ENCODE results near the gene GNL1.
"Not testable (repeated sequence)": the region's sequence is repeated elsewhere in the genome, so short reads cannot be mapped to it uniquely, and the experiment has no call there.

The GNL1 gene

DNA sequence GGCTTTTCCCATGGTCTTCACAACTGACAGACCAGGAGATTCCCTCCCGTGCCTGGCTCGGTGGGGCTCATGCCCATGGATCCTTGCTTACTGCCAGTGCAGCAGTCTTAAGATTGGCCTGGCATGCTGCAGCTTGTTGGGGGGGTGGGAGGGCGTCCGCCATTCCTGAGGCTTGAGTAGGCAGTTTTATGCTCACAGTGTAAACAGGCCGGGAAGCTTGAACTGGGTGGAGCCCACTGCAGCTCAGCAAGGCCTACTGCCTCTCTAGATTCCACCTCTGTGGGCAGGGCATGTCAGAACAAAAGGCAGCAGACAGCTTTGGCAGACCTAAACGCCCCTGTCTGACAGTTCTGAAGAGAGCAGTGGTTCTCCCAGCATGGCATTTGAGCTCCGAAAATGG is 35.2 kb downstream of the GNL1 start:
- not testable (repeated sequence) for H3K27ac ChIP-seq (ENCODE audit: low read length); H3K9ac ChIP-seq (ENCODE audit: low read length); H3K36me3 ChIP-seq (ENCODE audit: control insufficient read depth, low read depth, low read length); H3K9me3 ChIP-seq (ENCODE audit: control insufficient read depth, low read depth, low read length); H3K4me3 ChIP-seq (ENCODE audit: low read length); H3K27me3 ChIP-seq (ENCODE audit: control insufficient read depth, insufficient read depth, low read length); H3K4me1 ChIP-seq (ENCODE audit: control insufficient read depth, low read depth, low read length)

- Histone ChIP-seq H3K4me1 (ENCODE audit: control insufficient read depth, low read depth, low read length) (no peaks in the 10 kb centered on the region), H3K27me3 (ENCODE audit: control insufficient read depth, insufficient read depth, low read length) (no peaks in the 10 kb centered on the region), H3K4me3 (ENCODE audit: low read length) (no peak overlapping the region), H3K9ac (ENCODE audit: low read length) (no peak overlapping the region), H3K27ac (ENCODE audit: low read length) (no peak overlapping the region), H3K9me3 (ENCODE audit: control insufficient read depth, low read depth, low read length) (no peaks in the 10 kb centered on the region), H3K36me3 (ENCODE audit: control insufficient read depth, low read depth, low read length) (no peaks in the 10 kb centered on the region)
Observed at GRCh38 chr6:30520522-30520921, 35.8 kb downstream of the GNL1 start.

DNA sequence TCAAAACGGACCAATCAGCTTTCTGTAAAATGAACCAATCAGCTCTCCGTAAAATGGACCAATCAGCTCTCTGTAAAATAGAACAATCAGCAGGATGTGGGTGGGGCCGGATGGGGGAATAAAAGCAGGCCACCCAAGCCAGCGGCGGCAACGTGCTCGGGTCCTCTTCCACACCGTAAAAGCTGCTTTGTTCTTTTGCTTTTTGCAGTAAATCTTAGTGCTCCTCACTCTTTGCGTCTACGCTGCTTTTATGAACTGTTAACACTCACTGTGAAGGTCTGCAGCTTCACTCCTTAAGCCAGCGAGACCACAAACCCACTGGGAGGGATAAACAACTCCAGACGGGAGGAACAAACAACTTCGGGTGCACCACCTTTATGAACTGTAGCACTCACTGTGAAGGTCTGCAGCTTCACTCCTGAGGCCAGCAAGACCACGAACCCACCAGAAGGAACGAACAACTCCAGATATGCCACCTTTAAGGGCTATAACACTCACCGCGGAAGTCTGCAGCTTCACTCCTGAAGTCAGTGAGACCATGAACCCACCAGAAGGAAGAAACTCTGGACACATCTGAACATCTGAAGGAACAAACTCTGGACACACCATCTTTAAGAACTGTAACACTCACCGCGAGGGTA is 37.7 kb downstream of the GNL1 start:
- H3K27me3 ChIP-seq (ENCODE audit: control insufficient read depth, insufficient read depth, low read length); H3K4me3 ChIP-seq (ENCODE audit: low read length); H3K4me1 ChIP-seq (ENCODE audit: control insufficient read depth, low read depth, low read length); H3K9me3 ChIP-seq (ENCODE audit: control insufficient read depth, low read depth, low read length); H3K27ac ChIP-seq (ENCODE audit: low read length); H3K36me3 ChIP-seq (ENCODE audit: control insufficient read depth, low read depth, low read length); H3K9ac ChIP-seq (ENCODE audit: low read length): not testable (repeated sequence)

GRCh38 chr6:30517767-30518504 is 38.4 kb downstream of the GNL1 start:
- not testable (repeated sequence) for H3K4me1 ChIP-seq (ENCODE audit: control insufficient read depth, low read depth, low read length); H3K27ac ChIP-seq (ENCODE audit: low read length); H3K4me3 ChIP-seq (ENCODE audit: low read length); H3K27me3 ChIP-seq (ENCODE audit: control insufficient read depth, insufficient read depth, low read length); H3K36me3 ChIP-seq (ENCODE audit: control insufficient read depth, low read depth, low read length); H3K9ac ChIP-seq (ENCODE audit: low read length); H3K9me3 ChIP-seq (ENCODE audit: control insufficient read depth, low read depth, low read length)

DNA sequence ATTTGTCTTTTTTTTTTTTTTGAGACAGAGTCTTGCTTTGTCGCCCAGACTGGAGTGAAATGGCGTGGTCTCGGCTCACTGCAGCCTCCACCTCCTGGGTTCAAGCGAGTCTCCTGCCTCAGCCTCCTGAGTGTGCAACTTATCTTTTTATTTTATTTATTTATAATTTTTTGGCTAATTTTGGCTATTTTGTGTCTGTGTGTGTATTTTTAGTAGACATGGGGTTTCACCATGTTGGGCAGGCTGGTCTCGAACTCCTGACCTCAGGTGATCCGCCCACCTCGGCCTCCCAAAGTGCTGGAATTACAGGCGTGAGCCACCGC is 39.6 kb downstream of the GNL1 start:
- peak overlapping the region; percentile 40 for H3K4me3 ChIP-seq (ENCODE audit: low read length)
- H3K4me1 ChIP-seq (ENCODE audit: control insufficient read depth, low read depth, low read length); H3K27ac ChIP-seq (ENCODE audit: low read length); H3K9ac ChIP-seq (ENCODE audit: low read length); H3K36me3 ChIP-seq (ENCODE audit: control insufficient read depth, low read depth, low read length); H3K27me3 ChIP-seq (ENCODE audit: control insufficient read depth, insufficient read depth, low read length); H3K9me3 ChIP-seq (ENCODE audit: control insufficient read depth, low read depth, low read length): not testable (repeated sequence)

GRCh38 chr6:30515944-30516753 is 40.1 kb downstream of the GNL1 start:
- Histone ChIP-seq H3K4me3 (ENCODE audit: low read length) (peak overlapping the region; percentile 40), H3K27ac (ENCODE audit: low read length) (no peak overlapping the region), H3K9ac (ENCODE audit: low read length) (no peak overlapping the region), H3K27me3 (ENCODE audit: control insufficient read depth, insufficient read depth, low read length) (no peaks in the 10 kb centered on the region), H3K36me3 (ENCODE audit: control insufficient read depth, low read depth, low read length) (no peaks in the 10 kb centered on the region), H3K9me3 (ENCODE audit: control insufficient read depth, low read depth, low read length) (no peaks in the 10 kb centered on the region), H3K4me1 (ENCODE audit: control insufficient read depth, low read depth, low read length) (peaks cover 9% of the 10 kb centered on the region)

DNA sequence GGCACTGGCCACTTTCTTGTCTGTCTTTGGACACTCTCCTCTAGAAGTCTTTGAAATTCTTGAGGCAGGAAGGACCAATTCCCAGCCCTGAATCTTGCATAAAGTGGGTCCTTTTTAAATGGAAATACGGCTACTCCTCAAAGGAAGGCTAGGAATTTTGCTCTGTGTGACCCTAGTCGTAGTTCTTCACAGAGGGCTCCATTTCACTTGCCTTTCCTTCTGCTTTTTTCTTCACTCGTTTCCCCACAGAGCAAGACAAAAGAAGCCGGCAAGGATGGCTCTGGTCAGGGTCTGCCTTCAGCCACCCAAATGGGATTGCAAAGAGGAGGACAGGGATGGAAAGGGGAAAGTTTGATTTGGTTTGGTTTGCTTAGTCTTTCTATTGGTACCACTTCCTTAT is 41.2 kb downstream of the GNL1 start:
- Histone ChIP-seq H3K9ac (ENCODE audit: low read length) (no peak overlapping the region), H3K9me3 (ENCODE audit: control insufficient read depth, low read depth, low read length) (no peaks in the 10 kb centered on the region), H3K27ac (ENCODE audit: low read length) (no peak overlapping the region), H3K4me1 (ENCODE audit: control insufficient read depth, low read depth, low read length) (peaks cover 15% of the 10 kb centered on the region), H3K4me3 (ENCODE audit: low read length) (no peak overlapping the region), H3K27me3 (ENCODE audit: control insufficient read depth, insufficient read depth, low read length) (no peaks in the 10 kb centered on the region), H3K36me3 (ENCODE audit: control insufficient read depth, low read depth, low read length) (no peaks in the 10 kb centered on the region)

GRCh38 chr6:30513451-30513850 is 42.8 kb downstream of the GNL1 start:
- Histone ChIP-seq H3K27ac (ENCODE audit: low read length) (no peak overlapping the region), H3K9me3 (ENCODE audit: control insufficient read depth, low read depth, low read length) (no peaks in the 10 kb centered on the region), H3K36me3 (ENCODE audit: control insufficient read depth, low read depth, low read length) (no peaks in the 10 kb centered on the region), H3K27me3 (ENCODE audit: control insufficient read depth, insufficient read depth, low read length) (no peaks in the 10 kb centered on the region), H3K4me3 (ENCODE audit: low read length) (no peak overlapping the region), H3K9ac (ENCODE audit: low read length) (no peak overlapping the region), H3K4me1 (ENCODE audit: control insufficient read depth, low read depth, low read length) (peaks cover 15% of the 10 kb centered on the region)

DNA sequence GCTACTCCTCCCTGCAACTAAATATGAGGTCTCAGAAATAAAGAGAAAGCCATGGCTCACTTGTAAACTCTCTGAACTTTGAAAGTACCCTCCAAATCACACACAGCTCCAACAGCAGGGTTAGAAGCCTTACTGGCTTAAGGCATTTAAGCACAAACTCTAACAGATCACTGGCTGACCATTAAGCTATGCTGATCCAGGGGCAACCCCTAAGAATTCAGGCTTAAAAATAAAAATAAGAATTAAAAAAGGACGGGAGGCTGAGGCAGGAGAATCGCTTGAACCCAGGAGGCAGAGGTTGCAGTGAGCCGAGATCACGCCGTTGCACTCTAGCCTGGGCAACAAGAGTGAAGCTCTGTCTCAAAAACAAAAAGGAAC is 45.1 kb downstream of the GNL1 start:
- Histone ChIP-seq H3K27ac (ENCODE audit: low read length) (no peak overlapping the region), H3K9ac (ENCODE audit: low read length) (no peak overlapping the region)

DNA sequence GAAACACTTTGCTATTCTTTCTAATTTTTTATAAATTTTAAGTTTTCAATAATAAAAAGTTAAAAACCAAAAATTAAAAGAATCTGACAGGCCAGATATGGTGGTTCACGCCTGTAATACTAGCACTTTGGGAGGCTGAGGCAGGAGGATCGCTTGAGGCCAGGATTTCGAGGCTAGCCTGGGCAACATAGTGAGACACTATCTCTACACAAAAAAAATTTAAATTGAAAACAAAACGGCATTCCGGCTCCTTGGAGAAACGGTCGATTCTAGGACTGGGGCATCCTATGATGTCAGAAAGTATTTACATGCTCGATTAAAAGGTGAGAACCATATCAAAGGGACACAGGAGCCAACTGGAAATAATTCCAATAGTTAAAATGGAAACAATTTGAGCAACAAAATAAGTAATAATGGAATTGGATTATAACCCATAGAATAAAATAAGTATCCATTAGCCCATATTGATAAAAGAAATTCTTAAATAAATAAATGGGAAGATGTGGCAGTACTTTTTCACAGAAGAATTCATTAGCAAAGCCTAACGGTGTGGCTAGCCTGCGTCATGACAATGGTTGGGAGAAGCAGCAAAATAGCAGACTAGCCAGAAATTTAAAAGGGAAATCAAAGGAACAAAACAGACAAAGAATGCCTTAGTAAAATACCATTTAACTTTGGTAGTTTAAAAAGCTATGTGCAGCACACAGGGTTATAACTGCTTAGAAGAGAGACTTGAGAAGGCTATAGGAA is 45.7 kb downstream of the GNL1 start:
- peaks cover 15% of the 10 kb centered on the region for H3K4me1 ChIP-seq (ENCODE audit: control insufficient read depth, low read depth, low read length)
- no peaks in the 10 kb centered on the region for H3K9me3 ChIP-seq (ENCODE audit: control insufficient read depth, low read depth, low read length)
- no peaks in the 10 kb centered on the region for H3K27me3 ChIP-seq (ENCODE audit: control insufficient read depth, insufficient read depth, low read length)
- no peak overlapping the region for H3K27ac ChIP-seq (ENCODE audit: low read length)
- no peak overlapping the region for H3K4me3 ChIP-seq (ENCODE audit: low read length)
- H3K9ac ChIP-seq (ENCODE audit: low read length), result no peak overlapping the region
- no peaks in the 10 kb centered on the region for H3K36me3 ChIP-seq (ENCODE audit: control insufficient read depth, low read depth, low read length)

More for the DNA sequence above, 45.1 kb downstream of the GNL1 start:
- H3K36me3 ChIP-seq (ENCODE audit: control insufficient read depth, low read depth, low read length), result no peaks in the 10 kb centered on the region
- H3K9me3 ChIP-seq (ENCODE audit: control insufficient read depth, low read depth, low read length), result no peaks in the 10 kb centered on the region
- H3K4me1 ChIP-seq (ENCODE audit: control insufficient read depth, low read depth, low read length), result peaks cover 15% of the 10 kb centered on the region
- no peak overlapping the region for H3K4me3 ChIP-seq (ENCODE audit: low read length)
- no peaks in the 10 kb centered on the region for H3K27me3 ChIP-seq (ENCODE audit: control insufficient read depth, insufficient read depth, low read length)

DNA sequence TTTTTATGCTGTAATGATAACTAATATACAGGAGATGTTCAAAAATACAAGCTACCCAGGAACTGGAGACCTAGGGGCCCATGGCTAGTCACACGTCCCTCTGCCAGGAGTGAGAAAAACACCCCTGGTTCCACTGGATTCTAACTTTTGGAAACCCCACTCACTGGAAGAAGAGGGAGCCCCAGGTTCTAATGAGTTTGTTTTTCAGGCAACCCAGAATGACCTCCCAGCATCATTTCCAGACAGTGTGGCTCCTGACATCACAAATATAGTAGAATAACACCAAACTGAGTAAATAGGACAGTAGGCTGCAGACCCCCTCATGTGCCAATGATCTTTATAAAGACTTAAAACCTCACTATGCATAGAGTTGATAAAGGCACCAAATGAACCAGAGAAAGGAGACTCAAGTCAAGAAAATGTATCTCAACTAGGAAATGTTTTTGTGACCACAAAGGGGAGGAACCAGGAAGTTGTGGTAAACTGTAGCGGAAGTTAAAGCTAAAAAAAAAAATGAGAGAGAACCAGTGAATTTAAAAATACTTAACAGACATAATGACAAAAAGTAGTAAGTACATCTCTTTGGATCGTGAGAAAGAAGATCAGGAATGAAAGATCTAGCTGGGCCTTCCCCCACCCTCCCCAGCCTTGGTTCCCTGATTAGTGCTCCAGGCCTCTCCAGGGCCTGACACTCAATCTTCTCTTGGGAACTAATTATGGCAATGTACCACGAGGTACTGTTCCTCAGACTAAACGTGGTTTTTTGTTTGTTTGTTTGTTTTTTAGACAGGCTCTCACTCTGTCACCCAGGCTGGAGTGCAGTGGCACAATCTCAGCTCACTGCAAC is 47.2 kb downstream of the GNL1 start:
- Histone ChIP-seq H3K4me3 (ENCODE audit: low read length) (no peak overlapping the region), H3K9ac (ENCODE audit: low read length) (no peak overlapping the region), H3K27me3 (ENCODE audit: control insufficient read depth, insufficient read depth, low read length) (no peaks in the 10 kb centered on the region), H3K27ac (ENCODE audit: low read length) (no peak overlapping the region), H3K9me3 (ENCODE audit: control insufficient read depth, low read depth, low read length) (no peaks in the 10 kb centered on the region), H3K4me1 (ENCODE audit: control insufficient read depth, low read depth, low read length) (peaks cover 6% of the 10 kb centered on the region), H3K36me3 (ENCODE audit: control insufficient read depth, low read depth, low read length) (no peaks in the 10 kb centered on the region)
